ENCODE results near the gene TSPO.

TSPO gene

DNA sequence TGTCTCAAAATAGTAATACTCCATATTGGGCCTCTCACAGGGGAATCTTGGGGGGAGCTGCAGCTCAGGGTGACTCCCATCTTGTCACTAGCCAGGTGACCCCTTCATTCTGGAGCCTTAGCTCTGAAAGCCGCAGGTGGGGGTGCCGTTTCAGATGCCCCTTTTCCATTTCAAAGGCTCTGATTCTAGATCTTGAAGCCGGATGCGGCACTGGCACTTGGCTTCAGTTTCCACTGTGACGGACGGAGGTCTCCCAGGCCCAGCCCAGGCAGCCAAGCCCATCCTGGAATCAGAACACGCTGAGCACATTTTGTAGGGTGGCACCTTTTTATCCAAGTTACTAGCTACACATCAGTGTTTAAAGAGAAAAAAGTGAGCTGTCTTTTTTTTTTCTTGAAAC is 34.4 kb upstream of the TSPO start:
- H3K4me1 ChIP-seq (ENCODE audit: control insufficient read depth, insufficient read depth, low read length, unreplicated experiment): no peaks in the 10 kb centered on the region
- H3K36me3 ChIP-seq (ENCODE audit: insufficient read depth, low read length): no peaks in the 10 kb centered on the region
- H3K27ac ChIP-seq (ENCODE audit: low read depth, low read length): no peak overlapping the region
- no peaks in the 10 kb centered on the region for H3K79me2 ChIP-seq (ENCODE audit: control insufficient read depth, insufficient read depth, low read length, unreplicated experiment)
- no peak overlapping the region for H3K4me3 ChIP-seq (ENCODE audit: low read depth, low read length)
- no peak overlapping the region for H2AFZ ChIP-seq (ENCODE audit: low read length, unreplicated experiment)
- H3K27me3 ChIP-seq (ENCODE audit: insufficient read depth, low read length): peaks cover 2% of the 10 kb centered on the region

DNA sequence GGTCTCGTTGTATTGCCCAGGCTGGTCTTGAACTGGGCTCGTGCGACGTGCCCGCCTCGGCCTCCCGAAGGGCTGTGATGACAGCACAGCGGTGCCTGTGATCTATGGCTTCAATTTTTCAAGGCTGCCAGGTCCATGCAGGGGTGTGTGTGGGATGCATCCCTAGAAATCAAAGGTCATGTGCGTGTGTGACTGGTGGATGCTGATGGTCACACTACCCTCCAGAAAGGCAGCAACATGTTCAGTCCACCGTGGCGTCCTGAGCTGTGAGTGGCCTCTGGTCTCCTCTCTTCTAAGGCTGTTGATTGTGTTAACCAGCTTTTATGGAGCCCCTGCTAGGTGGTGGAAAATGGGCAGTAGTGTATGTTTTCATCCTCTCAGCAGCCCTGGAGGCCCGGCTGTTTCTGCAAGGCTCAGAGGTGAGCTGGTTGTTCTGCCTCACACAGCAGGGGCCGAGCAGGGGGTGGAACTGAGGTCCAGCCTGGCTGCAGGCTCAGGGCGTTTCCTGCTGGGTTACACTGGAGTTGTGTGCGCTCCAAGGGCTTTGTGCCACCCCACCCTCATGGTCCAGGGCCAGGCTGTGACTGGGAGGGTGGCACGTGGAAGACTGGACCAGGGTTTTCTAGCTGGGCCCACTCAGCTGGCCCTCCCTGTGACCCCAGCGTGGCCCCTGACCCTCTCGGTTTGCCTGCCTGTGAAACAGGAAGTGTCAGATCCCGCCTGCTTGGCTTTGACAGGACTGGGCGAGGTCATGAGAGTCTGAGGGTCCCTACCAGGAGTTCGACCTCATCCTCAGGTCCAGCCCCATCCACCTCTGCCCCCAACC is 33.1 kb upstream of the TSPO start:
- H3K27ac ChIP-seq (ENCODE audit: low read depth, low read length): no peak overlapping the region
- no peaks in the 10 kb centered on the region for H3K27me3 ChIP-seq (ENCODE audit: insufficient read depth, low read length)
- no peaks in the 10 kb centered on the region for H3K79me2 ChIP-seq (ENCODE audit: control insufficient read depth, insufficient read depth, low read length, unreplicated experiment)
- no peak overlapping the region for H2AFZ ChIP-seq (ENCODE audit: low read length, unreplicated experiment)
- H3K36me3 ChIP-seq (ENCODE audit: insufficient read depth, low read length): no peaks in the 10 kb centered on the region
- H3K4me1 ChIP-seq (ENCODE audit: control insufficient read depth, insufficient read depth, low read length, unreplicated experiment): no peaks in the 10 kb centered on the region
- H3K4me3 ChIP-seq (ENCODE audit: low read depth, low read length): no peak overlapping the region

- no peaks in the 10 kb centered on the region for H3K4me1 ChIP-seq (ENCODE audit: control insufficient read depth, insufficient read depth, low read length, unreplicated experiment)
- no peak overlapping the region for H3K4me3 ChIP-seq (ENCODE audit: low read depth, low read length)
- H3K27me3 ChIP-seq (ENCODE audit: insufficient read depth, low read length): no peaks in the 10 kb centered on the region
- H3K27ac ChIP-seq (ENCODE audit: low read depth, low read length): no peak overlapping the region
- no peaks in the 10 kb centered on the region for H3K36me3 ChIP-seq (ENCODE audit: insufficient read depth, low read length)
- H2AFZ ChIP-seq (ENCODE audit: low read length, unreplicated experiment): no peak overlapping the region
- no peaks in the 10 kb centered on the region for H3K79me2 ChIP-seq (ENCODE audit: control insufficient read depth, insufficient read depth, low read length, unreplicated experiment)
Measured at GRCh38 chr22:43118953-43119458, 32.4 kb upstream of the TSPO start.

- H3K27me3 ChIP-seq (ENCODE audit: insufficient read depth, low read length): no peaks in the 10 kb centered on the region
- H3K4me1 ChIP-seq (ENCODE audit: control insufficient read depth, insufficient read depth, low read length, unreplicated experiment): peaks cover 12% of the 10 kb centered on the region
- no peaks in the 10 kb centered on the region for H3K36me3 ChIP-seq (ENCODE audit: insufficient read depth, low read length)
- no peak overlapping the region for H3K27ac ChIP-seq (ENCODE audit: low read depth, low read length)
- no peak overlapping the region for H2AFZ ChIP-seq (ENCODE audit: low read length, unreplicated experiment)
- H3K79me2 ChIP-seq (ENCODE audit: control insufficient read depth, insufficient read depth, low read length, unreplicated experiment): no peaks in the 10 kb centered on the region
- H3K4me3 ChIP-seq (ENCODE audit: low read depth, low read length): no peak overlapping the region
Measured at GRCh38 chr22:43126501-43127165, 24.7 kb upstream of the TSPO start.

- Histone ChIP-seq H3K4me3 (ENCODE audit: low read depth, low read length) (no peak overlapping the region), H3K27ac (ENCODE audit: low read depth, low read length) (no peak overlapping the region)
Measured at GRCh38 chr22:43127166-43127908, 24.0 kb upstream of the TSPO start.

DNA sequence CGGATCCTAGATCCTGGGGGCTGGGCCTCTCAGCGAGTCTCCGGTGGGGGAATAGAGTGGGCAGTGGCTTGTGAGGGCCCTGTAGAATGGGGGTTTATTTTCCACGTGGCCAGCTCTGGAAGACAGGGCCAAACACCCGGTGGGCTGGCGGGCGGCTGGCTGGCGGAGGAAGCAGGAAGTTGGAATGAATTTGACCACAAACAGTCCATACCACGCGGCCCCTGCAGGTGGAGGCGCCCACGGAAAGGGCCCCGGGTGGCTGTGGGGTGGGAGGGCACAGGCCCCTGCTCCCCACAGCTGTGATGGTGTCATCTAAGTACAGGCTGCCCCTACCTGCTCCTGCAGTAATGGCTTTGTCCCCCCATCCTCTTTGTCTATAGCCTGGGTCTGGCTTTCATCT is 23.2 kb upstream of the TSPO start:
- peaks cover 12% of the 10 kb centered on the region for H3K4me1 ChIP-seq (ENCODE audit: control insufficient read depth, insufficient read depth, low read length, unreplicated experiment)
- no peaks in the 10 kb centered on the region for H3K27me3 ChIP-seq (ENCODE audit: insufficient read depth, low read length)
- no peak overlapping the region for H2AFZ ChIP-seq (ENCODE audit: low read length, unreplicated experiment)
- no peak overlapping the region for H3K27ac ChIP-seq (ENCODE audit: low read depth, low read length)
- no peak overlapping the region for H3K4me3 ChIP-seq (ENCODE audit: low read depth, low read length)
- H3K36me3 ChIP-seq (ENCODE audit: insufficient read depth, low read length): no peaks in the 10 kb centered on the region
- H3K79me2 ChIP-seq (ENCODE audit: control insufficient read depth, insufficient read depth, low read length, unreplicated experiment): no peaks in the 10 kb centered on the region

More at GRCh38 chr22:43127166-43127908, 24.0 kb upstream of the TSPO start:
- Histone ChIP-seq H3K79me2 (ENCODE audit: control insufficient read depth, insufficient read depth, low read length, unreplicated experiment) (no peaks in the 10 kb centered on the region), H3K4me1 (ENCODE audit: control insufficient read depth, insufficient read depth, low read length, unreplicated experiment) (peaks cover 12% of the 10 kb centered on the region), H2AFZ (ENCODE audit: low read length, unreplicated experiment) (no peak overlapping the region), H3K27me3 (ENCODE audit: insufficient read depth, low read length) (no peaks in the 10 kb centered on the region), H3K36me3 (ENCODE audit: insufficient read depth, low read length) (no peaks in the 10 kb centered on the region)

DNA sequence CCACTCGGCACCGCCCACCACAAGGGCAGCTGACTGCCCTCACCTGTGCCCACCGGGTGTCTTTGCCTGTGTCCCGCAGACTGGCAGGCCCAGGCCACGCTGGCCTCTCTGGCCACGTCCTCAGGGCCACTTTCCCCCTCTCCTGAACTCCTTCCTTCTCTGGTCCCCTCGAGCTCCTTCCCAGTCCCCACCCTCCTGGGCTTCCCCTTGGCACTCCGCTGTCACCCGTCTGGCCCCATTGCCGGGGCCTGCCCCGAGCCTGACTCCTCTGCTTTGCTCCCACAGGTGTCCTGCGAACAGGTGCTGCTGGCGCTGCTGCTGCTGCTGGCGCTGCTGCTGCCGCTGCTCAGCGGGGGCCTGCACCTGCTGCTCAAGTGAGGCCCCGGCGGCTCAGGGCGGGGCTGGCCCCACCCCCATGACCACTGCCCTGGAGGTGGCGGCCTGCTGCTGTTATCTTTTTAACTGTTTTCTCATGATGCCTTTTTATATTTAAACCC is 22.4 kb upstream of the TSPO start:
- Histone ChIP-seq H3K36me3 (ENCODE audit: insufficient read depth, low read length) (no peaks in the 10 kb centered on the region), H3K27ac (ENCODE audit: low read depth, low read length) (no peak overlapping the region), H2AFZ (ENCODE audit: low read length, unreplicated experiment) (no peak overlapping the region), H3K27me3 (ENCODE audit: insufficient read depth, low read length) (no peaks in the 10 kb centered on the region), H3K4me1 (ENCODE audit: control insufficient read depth, insufficient read depth, low read length, unreplicated experiment) (peaks cover 12% of the 10 kb centered on the region), H3K4me3 (ENCODE audit: low read depth, low read length) (no peak overlapping the region), H3K79me2 (ENCODE audit: control insufficient read depth, insufficient read depth, low read length, unreplicated experiment) (no peaks in the 10 kb centered on the region)

DNA sequence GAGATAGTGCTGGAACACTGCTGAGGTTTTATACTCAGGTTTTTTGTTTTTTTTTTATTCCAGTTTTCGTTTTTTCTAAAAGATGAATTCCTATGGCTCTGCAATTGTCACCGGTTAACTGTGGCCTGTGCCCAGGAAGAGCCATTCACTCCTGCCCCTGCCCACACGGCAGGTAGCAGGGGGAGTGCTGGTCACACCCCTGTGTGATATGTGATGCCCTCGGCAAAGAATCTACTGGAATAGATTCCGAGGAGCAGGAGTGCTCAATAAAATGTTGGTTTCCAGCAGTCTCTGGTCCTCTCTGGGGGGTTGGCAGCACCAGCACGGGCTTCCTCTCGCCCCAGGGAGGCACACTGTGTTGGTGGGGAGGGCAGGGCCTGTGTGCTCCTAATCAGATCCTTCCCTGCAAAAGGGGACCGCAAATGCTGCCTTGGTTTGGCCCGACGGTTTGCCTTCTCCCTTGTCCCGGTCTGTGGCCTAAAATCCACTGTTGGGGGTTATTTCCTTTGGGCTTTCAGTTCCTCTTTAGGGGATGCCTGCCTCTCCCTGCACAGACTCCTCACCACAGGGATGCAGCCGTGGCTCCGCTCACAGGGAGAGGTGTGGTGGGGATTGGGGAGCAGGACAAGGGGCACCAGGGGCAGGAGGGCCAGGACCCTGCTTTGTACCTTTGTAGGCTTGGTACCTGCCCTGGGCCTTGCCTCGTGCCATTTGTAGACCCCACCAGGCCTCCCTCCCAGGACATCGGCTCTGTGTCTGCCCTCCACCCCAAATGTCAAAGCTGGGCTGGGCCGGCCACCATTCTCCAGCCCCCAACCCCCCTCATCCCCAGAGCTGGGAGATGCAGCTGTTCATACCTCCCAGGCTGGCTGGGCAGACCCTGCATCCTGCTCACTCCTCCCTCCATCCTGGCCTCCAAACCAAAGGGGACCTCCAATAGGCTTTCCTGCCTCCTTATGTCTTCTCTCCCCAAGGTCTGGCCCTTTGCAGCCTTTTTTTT is 21.6 kb upstream of the TSPO start:
- peaks cover 12% of the 10 kb centered on the region for H3K4me1 ChIP-seq (ENCODE audit: control insufficient read depth, insufficient read depth, low read length, unreplicated experiment)

GRCh38 chr22:43131773-43132501 is 19.4 kb upstream of the TSPO start:
- no peaks in the 10 kb centered on the region for H3K27me3 ChIP-seq (ENCODE audit: insufficient read depth, low read length)
- H3K27ac ChIP-seq (ENCODE audit: low read depth, low read length): no peak overlapping the region
- H3K4me3 ChIP-seq (ENCODE audit: low read depth, low read length): no peak overlapping the region
- no peak overlapping the region for H2AFZ ChIP-seq (ENCODE audit: low read length, unreplicated experiment)
- H3K79me2 ChIP-seq (ENCODE audit: control insufficient read depth, insufficient read depth, low read length, unreplicated experiment): no peaks in the 10 kb centered on the region
- peaks cover 5% of the 10 kb centered on the region for H3K4me1 ChIP-seq (ENCODE audit: control insufficient read depth, insufficient read depth, low read length, unreplicated experiment)
- H3K36me3 ChIP-seq (ENCODE audit: insufficient read depth, low read length): no peaks in the 10 kb centered on the region

More for the DNA sequence above, 21.6 kb upstream of the TSPO start:
- Histone ChIP-seq H3K27ac (ENCODE audit: low read depth, low read length) (no peak overlapping the region), H3K4me3 (ENCODE audit: low read depth, low read length) (no peak overlapping the region), H3K36me3 (ENCODE audit: insufficient read depth, low read length) (no peaks in the 10 kb centered on the region), H3K79me2 (ENCODE audit: control insufficient read depth, insufficient read depth, low read length, unreplicated experiment) (no peaks in the 10 kb centered on the region), H2AFZ (ENCODE audit: low read length, unreplicated experiment) (no peak overlapping the region), H3K27me3 (ENCODE audit: insufficient read depth, low read length) (no peaks in the 10 kb centered on the region)
